Central memory CD8-positive, alpha-beta T cell (primary cell): Measurements from ENCODE around the gene TRIM45.
"Not testable (repeated sequence)": the region's sequence is repeated elsewhere in the genome, so short reads cannot be mapped to it uniquely, and the experiment has no call there.

Experiments
- ATAC-seq: fragments of 150-1000 bp; cut with Tn5 transposase; replicated peaks from 2 replicates; pipeline ENCODE4 v1.10.0; 2022; ENCODE audit warnings: mild to moderate bottlenecking, moderate FRiP score, moderate number of reproducible peaks; ENCODE audit not compliant: poor library complexity, severe bottlenecking; ENCODE audit errors: extremely low read depth
- DNase-seq, 2 donors: peaks; one replicate each; pipeline ENCODE4 v3.0.0; 2021; ENCODE audit warnings: low spot score in 2 of 2
- H3K27ac Mint-ChIP-seq: one replicate; pipeline ENCODE4 v1.8.0; 2022; ENCODE audit warnings: low read depth, mild to moderate bottlenecking, moderate library complexity, mixed read lengths
- H3K27me3 Mint-ChIP-seq: one replicate; pipeline ENCODE4 v1.8.0; 2022; ENCODE audit warnings: mixed read lengths
- H3K36me3 Mint-ChIP-seq: one replicate; pipeline ENCODE4 v1.8.0; 2022; ENCODE audit warnings: mild to moderate bottlenecking, moderate library complexity, mixed read lengths; ENCODE audit not compliant: insufficient read depth
- H3K4me1 Mint-ChIP-seq: one replicate; pipeline ENCODE4 v1.8.0; 2022; ENCODE audit warnings: mixed read lengths
- H3K4me3 Mint-ChIP-seq: one replicate; pipeline ENCODE4 v1.8.0; 2022; ENCODE audit warnings: mild to moderate bottlenecking, moderate library complexity, mixed read lengths
- H3K9me3 Mint-ChIP-seq: one replicate; pipeline ENCODE4 v1.8.0; 2022; ENCODE audit warnings: mixed read lengths

Gene TRIM45

DNA sequence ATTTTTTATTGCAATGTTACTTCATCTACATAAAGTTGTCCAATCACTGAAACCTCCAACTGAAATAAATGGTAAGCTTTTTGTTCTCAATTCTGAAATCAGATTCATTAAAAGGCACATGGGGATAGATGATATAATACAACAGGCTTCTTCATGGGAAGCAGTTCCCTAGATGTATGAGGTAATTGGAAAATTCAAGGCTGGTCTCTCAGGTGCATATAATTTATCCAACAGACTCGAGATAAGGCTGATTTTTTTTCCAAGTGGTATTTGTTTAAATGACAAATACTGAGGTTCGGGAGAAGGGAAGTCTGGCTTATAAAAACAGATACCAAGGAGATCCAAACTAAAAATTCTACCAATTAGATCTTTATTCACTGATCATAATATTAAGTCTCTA lies 14.2 kb downstream of the TRIM45 start:
- H3K27ac Mint-ChIP-seq: no peak overlapping the region
- no peaks in the 10 kb centered on the region for H3K4me1 Mint-ChIP-seq
- no peak overlapping the region for H3K4me3 Mint-ChIP-seq
- H3K9me3 Mint-ChIP-seq: no peaks in the 10 kb centered on the region
- ATAC-seq: no peak
- H3K36me3 Mint-ChIP-seq: peaks cover 5% of the 10 kb centered on the region
- H3K27me3 Mint-ChIP-seq: no peaks in the 10 kb centered on the region
- no peak for DNase-seq

GRCh38 chr1:117106478-117106877 lies 15.1 kb downstream of the TRIM45 start:
- no peaks in the 10 kb centered on the region for H3K4me1 Mint-ChIP-seq
- H3K9me3 Mint-ChIP-seq: no peaks in the 10 kb centered on the region
- H3K4me3 Mint-ChIP-seq: no peak overlapping the region
- H3K27me3 Mint-ChIP-seq: no peaks in the 10 kb centered on the region
- DNase-seq (no peak), ATAC-seq (no peak)
- peaks cover 6% of the 10 kb centered on the region for H3K36me3 Mint-ChIP-seq
- H3K27ac Mint-ChIP-seq: no peak overlapping the region

DNA sequence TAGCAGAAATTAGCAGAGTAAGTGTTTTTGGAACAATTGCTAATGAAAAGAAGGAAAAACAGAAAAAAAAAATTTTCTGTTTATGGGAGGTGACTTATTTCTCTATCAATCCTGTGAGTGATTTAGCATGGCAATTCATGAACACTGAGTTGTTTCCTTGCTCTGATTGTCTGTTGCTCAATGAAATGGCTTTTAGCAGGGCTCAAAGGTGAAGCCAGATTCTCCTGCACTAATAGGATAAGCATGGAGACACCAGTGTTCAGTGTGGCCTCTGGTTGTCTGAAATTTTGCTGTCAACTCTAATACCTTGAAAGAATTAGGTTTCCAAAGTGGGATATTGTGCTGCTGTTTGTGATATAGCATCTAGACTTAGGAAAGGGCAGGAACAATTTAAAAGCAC lies 15.8 kb downstream of the TRIM45 start:
- Mint-ChIP-seq H3K9me3 (no peaks in the 10 kb centered on the region), H3K36me3 (peaks cover 6% of the 10 kb centered on the region), H3K27me3 (no peaks in the 10 kb centered on the region), H3K4me3 (no peak overlapping the region), H3K4me1 (no peaks in the 10 kb centered on the region), H3K27ac (no peak overlapping the region)
- no peak for ATAC-seq
- no peak for DNase-seq

DNA sequence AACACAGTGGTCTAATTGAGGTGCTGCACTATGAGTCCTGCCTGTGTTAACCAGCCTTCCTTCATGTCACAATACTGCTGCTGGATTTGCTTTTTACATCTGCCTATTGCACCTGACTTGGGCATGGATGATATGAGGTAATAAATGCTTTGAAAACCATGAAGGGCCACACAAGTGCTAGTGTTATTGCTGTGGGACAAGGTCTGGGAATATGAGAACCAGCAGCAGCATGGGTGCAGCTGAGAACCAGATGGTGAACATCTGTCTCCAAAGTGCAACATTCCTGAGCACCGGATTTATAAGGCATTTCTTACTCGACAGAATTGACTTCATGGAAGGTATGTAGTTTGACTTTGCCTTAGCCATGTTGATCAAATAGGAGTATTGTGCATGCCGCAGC lies 16.6 kb downstream of the TRIM45 start:
- DNase-seq: no peak
- no peak for ATAC-seq
- Mint-ChIP-seq H3K4me3 (no peak overlapping the region), H3K36me3 (peaks cover 7% of the 10 kb centered on the region), H3K9me3 (no peaks in the 10 kb centered on the region), H3K27me3 (no peaks in the 10 kb centered on the region), H3K4me1 (no peaks in the 10 kb centered on the region), H3K27ac (no peak overlapping the region)

GRCh38 chr1:117101858-117102257 lies 19.7 kb downstream of the TRIM45 start:
- DNase-seq, H3K4me1 Mint-ChIP-seq, H3K9me3 Mint-ChIP-seq, H3K4me3 Mint-ChIP-seq, H3K27ac Mint-ChIP-seq, H3K27me3 Mint-ChIP-seq, ATAC-seq: not testable (repeated sequence)
- peaks cover 18% of the 10 kb centered on the region for H3K36me3 Mint-ChIP-seq

DNA sequence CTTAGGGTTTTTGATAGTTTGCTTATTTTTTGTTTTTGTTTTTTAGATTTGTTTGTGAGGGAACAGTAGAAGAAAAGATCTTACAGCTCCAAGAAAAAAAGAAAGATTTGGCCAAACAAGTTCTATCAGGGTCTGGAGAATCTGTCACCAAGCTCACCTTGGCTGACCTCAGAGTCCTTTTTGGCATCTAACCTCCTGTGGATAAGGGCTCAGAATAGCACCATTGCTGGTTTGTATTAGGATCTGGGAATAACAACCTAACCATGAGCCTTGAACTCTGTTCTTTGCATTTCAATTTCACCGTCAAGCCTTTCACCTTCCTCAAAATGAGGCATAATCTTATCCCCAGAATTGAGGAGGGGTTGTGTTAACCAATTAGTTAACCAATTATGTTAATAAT lies 20.2 kb downstream of the TRIM45 start:
- Mint-ChIP-seq H3K36me3 (peaks cover 20% of the 10 kb centered on the region), H3K4me1 (no peaks in the 10 kb centered on the region), H3K9me3 (no peaks in the 10 kb centered on the region), H3K27ac (no peak overlapping the region), H3K27me3 (no peaks in the 10 kb centered on the region), H3K4me3 (no peak overlapping the region)
- DNase-seq (no peak), ATAC-seq (no peak)

- DNase-seq (no peak), ATAC-seq (no peak)
- Mint-ChIP-seq H3K9me3 (no peaks in the 10 kb centered on the region), H3K36me3 (peaks cover 21% of the 10 kb centered on the region), H3K27me3 (no peaks in the 10 kb centered on the region), H3K27ac (no peak overlapping the region), H3K4me1 (no peaks in the 10 kb centered on the region), H3K4me3 (no peak overlapping the region)
Observed at GRCh38 chr1:117098287-117098890, 23.2 kb downstream of the TRIM45 start.

GRCh38 chr1:117097443-117097842 lies 24.1 kb downstream of the TRIM45 start:
- peaks cover 18% of the 10 kb centered on the region for H3K36me3 Mint-ChIP-seq
- no peaks in the 10 kb centered on the region for H3K4me1 Mint-ChIP-seq
- no peak overlapping the region for H3K27ac Mint-ChIP-seq
- H3K9me3 Mint-ChIP-seq: no peaks in the 10 kb centered on the region
- DNase-seq (no peak), ATAC-seq (no peak)
- no peaks in the 10 kb centered on the region for H3K27me3 Mint-ChIP-seq
- no peak overlapping the region for H3K4me3 Mint-ChIP-seq

DNA sequence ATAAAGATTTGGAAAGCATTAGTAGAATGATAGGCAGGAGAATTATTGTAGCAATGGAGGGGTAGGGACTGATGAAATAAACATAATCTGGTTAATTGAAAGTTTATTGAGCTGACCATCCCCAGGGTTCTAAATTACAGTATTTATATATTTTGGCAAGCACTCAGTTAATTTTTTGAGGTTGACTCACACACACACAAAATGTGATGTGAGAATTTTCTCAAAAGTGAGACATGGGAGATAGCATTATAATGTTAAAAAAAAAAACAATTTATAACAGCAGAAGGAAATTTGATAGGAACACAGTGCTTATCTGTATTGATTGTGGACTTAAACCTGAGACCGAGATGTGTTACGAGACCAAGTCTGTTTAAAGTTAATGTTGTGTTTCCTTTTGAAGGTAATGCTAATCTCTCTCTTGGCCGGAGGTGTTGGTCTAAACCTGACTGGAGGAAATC lies 24.6 kb downstream of the TRIM45 start:
- DNase-seq: no peak
- Mint-ChIP-seq H3K4me3 (no peak overlapping the region), H3K27me3 (no peaks in the 10 kb centered on the region), H3K36me3 (peaks cover 17% of the 10 kb centered on the region), H3K27ac (no peak overlapping the region), H3K4me1 (no peaks in the 10 kb centered on the region), H3K9me3 (no peaks in the 10 kb centered on the region)
- no peak for ATAC-seq

DNA sequence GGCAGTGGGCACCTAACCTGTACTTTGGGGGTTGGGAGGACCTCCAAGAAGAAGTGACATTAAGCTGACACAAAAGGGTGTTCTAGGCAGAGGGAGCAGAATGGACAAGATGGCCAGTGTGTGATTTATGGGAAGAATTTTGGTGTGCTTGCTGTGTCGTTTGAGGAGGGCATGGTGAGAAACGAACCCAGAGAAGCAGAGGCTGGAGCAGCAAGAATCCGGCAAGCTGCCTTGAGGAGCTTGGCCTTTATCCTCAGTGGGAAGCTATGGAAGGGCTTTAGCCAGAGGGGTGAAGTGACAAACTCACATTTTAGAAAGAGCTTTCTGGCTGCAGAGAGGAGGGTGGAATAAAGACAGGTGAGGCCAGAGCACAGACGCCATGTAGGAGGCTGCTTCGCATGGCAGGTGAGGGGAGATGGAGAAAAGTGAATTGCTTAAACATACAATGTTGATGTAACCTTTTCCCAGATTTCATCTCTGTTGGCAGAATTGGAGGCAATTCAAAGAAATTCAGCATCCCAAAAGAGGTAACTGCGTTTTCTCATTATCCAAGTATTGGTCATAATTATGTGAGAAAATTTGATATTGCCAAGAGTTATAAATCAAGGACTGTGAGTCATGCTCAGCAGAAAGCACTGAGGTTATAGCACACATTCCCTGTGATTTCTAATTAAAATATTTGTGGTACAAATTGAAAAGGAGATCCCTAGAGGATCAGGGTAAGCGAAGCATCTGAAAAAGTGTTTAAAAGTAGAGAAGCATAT lies 26.5 kb downstream of the TRIM45 start:
- no peak for DNase-seq
- H3K4me1 Mint-ChIP-seq: no peaks in the 10 kb centered on the region
- H3K27ac Mint-ChIP-seq: no peak overlapping the region
- H3K36me3 Mint-ChIP-seq: peaks cover 22% of the 10 kb centered on the region
- H3K4me3 Mint-ChIP-seq: no peak overlapping the region
- no peaks in the 10 kb centered on the region for H3K9me3 Mint-ChIP-seq
- no peaks in the 10 kb centered on the region for H3K27me3 Mint-ChIP-seq
- ATAC-seq: no peak

- peak; percentile 60 for ATAC-seq
- Mint-ChIP-seq H3K27me3 (no peaks in the 10 kb centered on the region), H3K4me3 (no peak overlapping the region), H3K27ac (no peak overlapping the region), H3K4me1 (no peaks in the 10 kb centered on the region), H3K36me3 (peaks cover 23% of the 10 kb centered on the region), H3K9me3 (no peaks in the 10 kb centered on the region)
- no peak for DNase-seq
Observed at GRCh38 chr1:117093870-117094621, 27.5 kb downstream of the TRIM45 start.

DNA sequence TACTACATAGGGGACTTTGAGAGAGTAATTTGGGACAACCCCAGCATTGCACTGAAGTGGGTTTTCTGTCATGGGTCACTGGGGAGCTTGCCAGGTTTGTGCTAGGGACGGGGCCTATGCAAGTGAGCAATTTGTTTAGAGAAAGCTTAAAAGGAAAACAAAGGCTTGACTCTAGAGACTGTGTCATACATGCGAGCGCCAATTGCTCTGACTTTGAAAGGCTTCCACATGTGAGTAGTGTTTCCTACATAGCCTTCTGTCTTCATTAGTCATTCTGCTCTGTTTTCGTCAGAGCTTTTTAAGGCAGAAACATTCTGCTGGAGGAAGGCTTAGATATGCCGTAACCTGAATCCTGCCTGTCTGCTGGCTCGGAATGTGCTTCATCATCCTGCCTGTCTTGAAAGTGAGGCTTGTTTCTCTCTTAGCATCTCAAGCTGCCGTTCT lies 28.4 kb downstream of the TRIM45 start:
- Mint-ChIP-seq H3K27ac (no peak overlapping the region), H3K4me3 (no peak overlapping the region), H3K27me3 (no peaks in the 10 kb centered on the region), H3K36me3 (peaks cover 20% of the 10 kb centered on the region), H3K4me1 (no peaks in the 10 kb centered on the region), H3K9me3 (no peaks in the 10 kb centered on the region)
- ATAC-seq (no peak), DNase-seq (no peak)

DNA sequence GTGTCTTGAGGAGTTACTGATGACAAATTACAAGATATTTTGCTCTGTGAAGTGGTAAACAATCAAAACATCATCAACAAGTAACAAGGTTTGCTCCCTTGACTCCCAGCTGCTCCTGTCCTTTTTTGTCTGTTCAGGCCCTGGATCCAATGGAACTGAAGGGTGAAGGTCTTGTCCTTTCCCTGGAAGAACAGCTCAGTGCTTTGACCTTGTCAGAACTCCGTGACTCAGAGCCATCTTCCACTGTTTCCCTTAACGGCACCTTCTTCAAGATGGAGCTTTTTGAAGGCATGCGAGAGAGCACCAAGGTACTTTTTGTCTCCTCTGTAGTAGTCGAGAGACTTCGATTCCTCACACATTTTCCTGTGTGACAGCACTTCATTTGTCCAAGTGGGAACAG lies 29.0 kb downstream of the TRIM45 start:
- ATAC-seq (no peak), DNase-seq (no peak)
- no peaks in the 10 kb centered on the region for H3K9me3 Mint-ChIP-seq
- no peak overlapping the region for H3K27ac Mint-ChIP-seq
- H3K4me1 Mint-ChIP-seq: no peaks in the 10 kb centered on the region
- no peak overlapping the region for H3K4me3 Mint-ChIP-seq
- peaks cover 17% of the 10 kb centered on the region for H3K36me3 Mint-ChIP-seq
- no peaks in the 10 kb centered on the region for H3K27me3 Mint-ChIP-seq
